ENCODE results near the gene LYRM4.

DNA sequence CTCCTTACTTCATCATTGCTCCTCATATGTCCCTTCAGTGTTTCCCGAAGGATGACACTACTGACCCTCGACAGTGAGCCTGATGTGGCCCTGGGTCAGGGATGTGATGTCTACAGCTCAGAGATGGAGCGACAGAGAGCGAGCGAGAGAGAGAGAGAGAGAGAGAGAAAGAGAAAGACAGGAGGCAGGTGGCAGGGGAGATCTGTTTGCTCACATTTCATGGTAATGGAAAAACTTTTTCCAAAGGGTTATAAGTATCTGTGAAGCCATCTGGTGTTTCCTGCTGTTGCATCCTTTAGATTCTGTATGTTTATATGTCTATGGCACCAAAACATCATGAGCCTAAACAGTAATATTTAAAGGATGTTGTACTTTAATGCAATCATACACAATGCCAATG is 98.4 kb downstream of the LYRM4 start:
- TF ChIP-seq CBX8 (IDR thresholded peaks at IDR 0.05) (no peak), JUNB (IDR thresholded peaks at IDR 0.05) (no peak), REST (IDR thresholded peaks at IDR 0.05) (no peak), RFX5 (IDR thresholded peaks at IDR 0.05) (no peak), ZC3H11A (IDR thresholded peaks at IDR 0.05) (no peak), CHD2 (IDR thresholded peaks at IDR 0.05; ENCODE audit: low read length, partially characterized antibody) (no peak), POLR2AphosphoS2 (conservative IDR thresholded peaks at IDR 0.05; ENCODE audit: low read length) (no peak), POLR2A (IDR thresholded peaks at IDR 0.05; ENCODE audit: low read length) (no peak), SREBF2 (IDR thresholded peaks at IDR 0.05) (no peak), HDAC2 (IDR thresholded peaks at IDR 0.05) (no peak)
- TF ChIP-seq, protein P1, sequence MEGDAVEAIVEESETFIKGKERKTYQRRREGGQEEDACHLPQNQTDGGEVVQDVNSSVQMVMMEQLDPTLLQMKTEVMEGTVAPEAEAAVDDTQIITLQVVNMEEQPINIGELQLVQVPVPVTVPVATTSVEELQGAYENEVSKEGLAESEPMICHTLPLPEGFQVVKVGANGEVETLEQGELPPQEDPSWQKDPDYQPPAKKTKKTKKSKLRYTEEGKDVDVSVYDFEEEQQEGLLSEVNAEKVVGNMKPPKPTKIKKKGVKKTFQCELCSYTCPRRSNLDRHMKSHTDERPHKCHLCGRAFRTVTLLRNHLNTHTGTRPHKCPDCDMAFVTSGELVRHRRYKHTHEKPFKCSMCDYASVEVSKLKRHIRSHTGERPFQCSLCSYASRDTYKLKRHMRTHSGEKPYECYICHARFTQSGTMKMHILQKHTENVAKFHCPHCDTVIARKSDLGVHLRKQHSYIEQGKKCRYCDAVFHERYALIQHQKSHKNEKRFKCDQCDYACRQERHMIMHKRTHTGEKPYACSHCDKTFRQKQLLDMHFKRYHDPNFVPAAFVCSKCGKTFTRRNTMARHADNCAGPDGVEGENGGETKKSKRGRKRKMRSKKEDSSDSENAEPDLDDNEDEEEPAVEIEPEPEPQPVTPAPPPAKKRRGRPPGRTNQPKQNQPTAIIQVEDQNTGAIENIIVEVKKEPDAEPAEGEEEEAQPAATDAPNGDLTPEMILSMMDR (IDR thresholded peaks at IDR 0.05) = no peak

All from A549 (cell line).